Myocyte (in vitro differentiated cells): ENCODE results near the gene DENND4A. TPM values are rescaled to one million over a fixed set of nuclear protein-coding genes. Genes with fewer than 3 reads are reported as not detected.
"Not testable (repeated sequence)": the region's sequence is repeated elsewhere in the genome, so short reads cannot be mapped to it uniquely, and the experiment has no call there.

Experiments used
- DNase-seq: peaks from one replicate; pipeline ENCODE4 v3.0.0-alpha.2; 2012; ENCODE audit warnings: low read depth
- total RNA-seq: library from RNA; depleted of rRNA; stranded (reverse); fragments of >200 nt; gene quantifications from 2 replicates; pipeline ENCODE4 v1.2.3, GENCODE V29; 2014

Gene DENND4A
- total RNA-seq, 1 donor from 2014 or later, result 26.0 TPM

DNA sequence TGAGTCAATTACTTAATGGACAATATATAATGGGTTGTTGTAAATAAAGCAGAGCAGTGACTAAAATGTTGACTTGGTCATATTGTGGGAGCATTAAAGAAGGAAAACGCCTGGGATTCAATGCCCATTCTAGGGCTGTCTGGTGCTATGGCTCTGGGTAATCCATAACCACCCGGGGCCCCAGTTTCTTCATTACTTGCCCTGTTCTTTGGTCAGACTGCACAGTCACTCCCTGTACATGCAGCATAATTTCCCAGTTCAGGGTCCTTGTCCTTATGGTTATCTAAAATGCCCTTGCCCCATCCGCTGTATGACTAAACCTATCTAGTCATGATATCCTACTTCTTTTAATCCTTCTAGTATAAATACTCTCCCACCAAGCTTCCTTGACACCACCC lies 27.5 kb upstream of the DENND4A start:
- DNase-seq, result no peak

DNA sequence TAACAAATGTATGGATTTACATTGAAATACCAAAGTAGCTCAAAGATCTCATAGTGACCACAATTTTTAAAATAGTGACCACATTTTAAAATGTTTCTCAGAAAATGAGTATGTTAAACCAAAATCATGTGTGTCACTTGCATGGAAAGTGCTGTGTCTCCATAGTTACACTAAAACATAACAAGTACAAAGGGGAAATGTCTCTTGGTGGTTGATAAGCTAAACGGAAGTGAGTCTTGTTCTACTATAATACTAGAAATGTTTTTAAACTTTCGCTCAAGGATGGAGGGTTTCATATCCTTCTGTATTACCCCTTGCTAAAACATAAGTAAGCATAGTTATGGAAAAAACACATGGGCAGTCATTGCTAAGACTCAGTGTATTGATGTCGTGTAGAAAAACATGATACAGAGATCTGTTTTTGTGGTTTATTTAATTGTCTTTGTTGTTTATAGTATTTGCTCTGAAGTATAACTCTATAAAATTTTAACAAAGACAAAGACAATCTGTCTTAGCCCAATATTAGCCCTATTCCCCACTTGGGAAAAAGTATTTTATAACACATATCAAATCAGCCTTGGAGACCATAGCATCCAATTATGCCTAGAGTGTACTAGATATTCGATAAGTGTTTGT lies 27.0 kb upstream of the DENND4A start:
- no peak for DNase-seq

DNA sequence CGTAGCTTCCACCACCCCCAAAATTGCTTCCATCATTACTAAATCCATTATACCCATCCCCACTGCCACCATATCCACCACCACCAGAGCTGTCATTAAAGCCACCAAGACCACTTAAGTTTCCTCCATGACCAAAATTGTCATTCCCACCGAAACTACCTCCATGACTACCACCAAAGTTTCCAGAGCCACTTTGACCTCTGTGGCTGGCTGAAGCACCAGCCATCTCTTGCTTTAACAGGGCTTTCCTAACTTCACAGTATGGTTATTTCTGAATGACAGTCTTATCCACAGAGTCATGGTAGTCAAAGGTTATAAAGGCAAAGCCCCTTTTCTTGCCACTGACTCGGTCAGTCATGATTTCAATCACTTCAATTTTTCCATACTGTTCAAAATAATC lies 24.3 kb upstream of the DENND4A start:
- no peak for DNase-seq

DNA sequence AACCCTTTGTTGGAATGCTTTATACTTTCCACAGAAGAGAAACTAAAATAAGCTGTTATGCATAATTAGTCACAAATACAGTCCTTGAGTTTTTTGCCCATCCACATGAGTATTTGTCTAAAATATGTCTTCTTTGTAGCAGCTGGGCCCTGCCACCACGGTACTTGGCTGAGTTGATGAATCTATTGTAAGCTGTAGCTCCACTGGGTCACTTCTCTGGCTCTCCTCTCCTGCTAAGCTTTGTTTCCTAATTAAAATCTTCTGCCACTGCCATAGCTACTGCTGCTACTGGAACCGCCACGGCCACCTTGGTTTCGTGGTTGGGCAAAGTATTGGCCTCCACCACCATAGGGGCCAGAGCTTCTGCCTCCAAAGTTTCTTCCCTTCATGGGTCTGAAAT lies 23.9 kb upstream of the DENND4A start:
- DNase-seq, result not testable (repeated sequence)

DNA sequence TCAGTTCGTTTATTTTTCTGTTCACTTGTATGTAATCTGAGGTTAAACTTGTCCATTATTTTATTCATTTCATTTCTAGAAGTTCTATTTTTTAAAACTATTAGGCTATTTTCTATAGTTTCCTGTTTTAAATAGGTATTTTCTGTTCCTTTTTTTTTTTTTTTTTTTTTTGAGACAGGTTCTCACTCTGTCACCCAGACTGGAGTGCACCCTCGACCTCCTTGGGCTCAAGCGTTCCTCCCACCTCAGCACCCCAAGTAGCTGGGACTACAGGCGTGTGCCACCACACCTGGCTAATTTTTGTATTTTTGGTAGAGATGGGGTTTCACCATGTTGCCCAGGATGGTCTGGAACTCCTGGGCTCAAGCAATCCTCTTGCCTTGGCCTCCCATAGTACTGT lies 22.2 kb upstream of the DENND4A start:
- not testable (repeated sequence) for DNase-seq

DNA sequence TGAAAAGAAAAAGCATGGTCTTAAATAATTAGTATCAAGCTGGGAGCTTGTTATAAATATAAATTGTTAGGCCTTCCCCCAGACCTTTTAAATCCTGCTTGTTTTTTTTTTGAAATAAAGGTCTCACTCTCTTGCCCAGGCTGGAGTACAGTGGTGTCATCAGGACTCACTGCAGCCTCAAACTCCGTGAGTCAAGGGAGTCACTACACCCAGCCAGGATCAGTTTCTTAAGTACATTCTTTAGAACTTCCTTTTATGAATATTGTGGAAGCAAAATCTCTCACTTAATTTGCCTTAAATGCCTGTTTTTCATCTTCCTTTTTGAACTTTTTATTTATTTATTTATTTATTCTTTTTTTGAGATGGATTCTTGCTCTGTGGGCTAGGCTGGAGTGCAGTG lies 20.8 kb upstream of the DENND4A start:
- no peak for DNase-seq

DNA sequence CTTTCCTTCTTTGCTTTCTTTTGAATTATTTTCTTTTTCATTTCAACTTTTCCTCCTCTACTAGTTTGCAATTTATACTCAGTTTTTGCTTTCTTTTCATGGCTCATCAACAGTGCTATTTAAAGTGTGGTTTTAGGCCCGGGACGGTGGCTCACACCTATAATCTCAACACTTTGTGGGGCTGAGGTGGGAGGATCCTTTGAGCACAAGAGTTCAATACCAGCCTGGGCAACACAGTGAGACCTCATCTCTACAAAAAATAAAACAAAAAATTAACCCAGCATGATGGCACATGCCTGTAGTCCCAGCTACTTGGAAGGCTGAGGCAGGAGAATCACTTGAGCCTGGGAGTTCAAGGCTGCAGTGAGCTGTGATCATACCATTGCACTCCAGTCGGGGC lies 20.4 kb upstream of the DENND4A start:
- DNase-seq, result no peak

DNA sequence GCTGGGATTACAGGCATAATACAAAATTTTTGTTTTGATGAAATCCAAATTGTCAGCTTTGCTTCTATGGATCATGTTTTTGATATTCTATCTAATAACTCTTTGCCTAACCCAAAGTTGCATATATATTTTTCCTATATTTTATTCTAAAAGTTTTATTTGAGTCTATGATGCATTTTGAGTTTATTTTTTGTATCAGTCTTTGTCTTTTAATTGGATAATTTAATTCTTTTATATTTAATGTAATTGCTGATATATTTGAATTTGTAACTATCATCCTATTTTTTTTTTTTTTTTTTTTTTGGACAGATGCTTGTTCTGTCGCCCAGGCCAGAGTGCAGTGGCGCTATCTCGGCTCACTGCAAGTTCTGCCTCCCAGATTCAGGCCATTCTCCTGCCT lies 19.7 kb upstream of the DENND4A start:
- DNase-seq, result no peak

DNA sequence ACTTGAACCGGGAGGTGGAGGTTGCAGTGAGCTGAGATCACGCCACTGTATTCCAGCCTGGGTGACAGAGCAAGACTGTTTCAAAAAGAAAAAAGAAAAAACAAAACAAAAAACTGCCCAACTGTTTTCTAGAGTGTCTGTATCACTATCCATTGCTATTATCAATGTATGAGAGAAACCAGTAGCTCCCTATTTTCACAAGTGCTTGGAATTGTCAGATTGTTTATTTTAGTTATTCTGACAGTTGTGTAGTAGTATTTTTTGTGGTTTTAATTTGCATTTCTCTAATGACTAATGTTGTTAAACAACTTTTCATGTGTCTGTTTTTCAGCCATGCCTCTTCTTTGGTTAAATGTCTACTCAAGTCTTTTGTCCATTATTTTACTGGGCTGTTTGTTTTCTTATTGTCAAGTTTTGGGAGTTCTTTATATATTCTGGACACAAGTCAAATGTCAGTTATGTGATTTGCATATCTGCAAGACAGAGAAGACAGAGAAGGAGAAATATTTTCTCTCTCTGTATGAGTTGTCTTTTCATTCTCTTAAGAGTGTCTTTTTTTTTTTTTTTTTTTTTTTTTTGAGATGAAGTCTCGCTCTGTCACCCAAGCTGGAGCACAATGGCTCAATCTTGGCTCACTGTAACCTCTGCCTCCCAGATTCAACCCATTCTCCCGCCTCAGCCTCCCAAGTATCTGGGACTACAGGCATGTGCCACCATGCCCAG lies 19.1 kb upstream of the DENND4A start:
- not testable (repeated sequence) for DNase-seq

DNA sequence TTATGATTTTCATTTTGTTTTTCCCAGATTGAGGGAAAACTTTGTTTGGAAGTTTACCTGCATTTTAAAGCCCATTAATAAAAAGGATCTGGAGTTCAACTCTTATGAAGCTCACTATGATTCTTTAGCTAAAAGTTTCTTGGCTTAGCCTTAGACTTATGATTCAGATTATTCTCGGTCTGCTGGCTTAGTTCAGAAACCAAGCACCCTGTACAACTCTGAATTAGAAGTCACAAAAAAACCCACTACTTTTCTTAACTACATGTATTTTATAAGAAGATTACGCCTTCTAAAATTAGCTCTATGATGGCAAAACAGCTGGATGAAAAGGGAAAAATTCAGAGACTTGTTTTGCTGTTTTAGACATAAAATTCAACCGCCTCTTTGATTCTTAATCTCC lies 14.3 kb upstream of the DENND4A start:
- DNase-seq, result no peak

DNA sequence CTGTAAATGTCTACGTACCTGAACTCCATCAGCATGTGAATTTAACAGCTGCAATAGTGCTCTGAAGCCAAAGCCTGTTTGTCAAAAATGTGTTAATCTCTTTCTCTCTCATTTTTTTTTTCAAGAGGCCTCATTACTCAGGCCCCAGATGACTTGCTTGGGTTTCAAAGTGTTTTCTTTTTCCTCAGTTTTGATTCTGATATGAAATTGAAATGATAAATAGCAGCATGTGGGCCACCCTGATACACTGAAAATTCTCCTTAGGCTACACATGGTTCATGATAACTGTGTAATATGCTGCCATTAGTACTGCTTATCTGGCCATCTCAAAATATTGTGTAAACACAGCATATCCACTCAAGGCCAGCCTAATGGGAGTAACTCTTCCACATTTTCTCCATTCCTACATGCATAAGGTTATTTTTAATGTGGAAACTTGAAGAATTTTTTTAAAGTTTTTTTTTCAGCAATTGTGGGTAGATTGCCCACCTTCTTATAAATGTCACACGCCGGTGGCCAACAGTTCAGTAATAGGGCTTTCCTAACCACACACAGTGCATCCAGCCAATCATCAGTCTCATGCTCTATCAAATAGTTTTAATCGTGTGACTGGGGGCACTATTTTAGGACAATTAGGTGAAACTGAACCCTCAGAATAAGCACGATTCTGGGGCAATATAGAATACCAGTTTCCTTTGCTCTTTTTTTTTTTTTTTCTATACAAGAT lies 13.1 kb upstream of the DENND4A start:
- no peak for DNase-seq

DNA sequence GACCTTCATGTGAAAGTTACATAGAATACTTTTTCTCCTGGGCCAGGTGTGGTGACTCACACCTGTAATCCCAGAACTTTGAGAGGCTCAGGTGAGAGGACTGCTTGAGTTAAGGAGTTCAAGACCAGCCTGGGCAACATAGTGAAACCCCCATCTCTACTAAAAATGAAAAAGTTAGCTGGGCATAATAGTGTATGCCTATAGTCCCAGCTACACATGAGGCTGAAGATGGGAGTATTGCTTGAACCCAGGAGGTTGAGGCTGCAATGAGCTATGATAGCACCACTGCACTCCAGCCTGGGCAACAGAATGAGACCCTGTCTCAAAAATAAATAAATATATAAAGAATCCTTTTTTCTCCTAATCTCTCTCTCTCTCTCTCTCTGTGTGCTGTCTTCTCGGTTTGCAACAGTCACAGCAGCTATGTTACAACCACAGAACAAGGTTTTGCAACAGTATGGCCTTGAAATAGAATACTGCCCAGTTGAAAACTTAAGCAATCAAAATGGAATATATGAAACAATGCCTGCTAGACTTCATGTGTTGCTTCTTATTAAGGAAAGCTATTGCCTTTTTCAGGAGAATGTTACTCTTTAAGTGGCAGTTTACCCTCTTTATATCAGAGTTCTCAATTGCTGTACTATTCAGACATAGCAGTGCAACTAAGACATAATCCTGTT lies 12.3 kb upstream of the DENND4A start:
- DNase-seq, result peak; percentile 20

DNA sequence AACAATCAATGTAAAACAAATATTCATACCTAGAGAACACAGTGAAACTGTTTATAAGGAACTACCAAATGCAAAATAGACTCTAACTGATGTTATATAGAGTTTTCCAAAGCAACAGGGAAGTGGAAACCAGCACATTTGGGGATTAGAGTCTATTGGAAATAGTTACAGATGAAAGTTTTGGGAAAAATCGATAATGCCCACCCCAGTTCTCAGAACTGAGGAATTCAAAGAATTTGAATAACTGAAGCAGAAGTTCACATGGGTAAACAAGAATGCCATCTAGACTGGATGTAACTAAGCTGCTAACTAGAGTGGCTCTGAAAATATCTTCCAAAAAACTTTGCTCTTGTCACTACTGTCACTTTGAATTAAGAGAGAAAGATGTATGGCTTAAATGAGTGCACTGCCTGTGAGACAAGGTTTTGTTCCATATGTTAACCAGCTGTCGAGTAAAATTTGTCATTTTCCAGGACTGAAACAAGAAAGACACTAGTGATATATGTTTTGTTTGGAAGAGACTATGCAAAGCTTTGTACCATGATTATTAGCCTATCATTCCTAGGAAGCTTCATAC lies 9.2 kb upstream of the DENND4A start:
- DNase-seq, result no peak

DNA sequence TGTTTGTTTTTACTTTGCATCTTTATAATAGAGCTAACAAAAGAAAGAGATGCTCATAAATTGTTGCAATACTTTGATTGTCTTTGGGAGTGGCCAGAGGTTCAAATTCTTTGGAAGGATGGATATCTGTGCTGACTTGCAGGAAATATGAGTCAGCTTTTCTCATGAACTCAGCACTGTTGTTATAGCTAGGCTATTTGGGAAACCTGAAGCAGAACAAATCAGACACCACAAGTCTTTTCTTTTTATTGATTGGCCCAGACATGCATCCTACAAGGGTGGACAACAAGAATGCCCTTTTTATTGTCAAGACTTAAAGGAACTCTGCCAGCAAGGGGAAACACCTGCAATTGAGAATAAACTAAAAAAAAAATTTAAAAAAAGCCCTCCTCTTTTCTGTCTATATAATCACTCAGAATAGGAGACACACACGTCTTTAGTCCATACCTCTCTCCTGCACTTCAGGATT lies 4.6 kb upstream of the DENND4A start:
- peak; percentile 40 for DNase-seq

DNA sequence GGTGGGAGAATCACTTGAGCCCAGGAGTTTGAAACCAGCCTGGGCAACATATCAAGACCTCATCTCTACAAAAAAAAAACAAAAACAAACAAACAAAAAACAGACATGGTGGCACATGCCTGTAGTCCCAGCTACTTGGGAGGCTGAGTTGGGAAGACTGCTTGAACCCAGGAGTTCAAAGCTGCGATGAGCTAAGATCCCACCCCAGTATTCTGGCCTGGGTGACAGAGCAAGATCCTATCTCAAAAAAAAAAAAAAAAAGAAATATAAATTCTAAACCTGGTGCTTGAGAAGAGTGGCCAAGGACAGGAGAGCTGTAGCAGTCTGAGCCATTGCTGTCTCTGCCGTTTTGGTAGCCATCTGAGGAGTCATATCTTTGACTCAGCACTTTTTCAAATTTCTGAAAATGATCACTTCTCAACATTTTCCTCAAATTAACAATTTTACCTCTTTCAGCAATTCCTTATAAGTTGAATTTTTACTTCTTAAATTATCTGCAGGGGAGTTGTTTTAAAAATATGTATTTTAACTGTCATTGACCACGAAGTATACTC lies 3.6 kb upstream of the DENND4A start:
- no peak for DNase-seq

DNA sequence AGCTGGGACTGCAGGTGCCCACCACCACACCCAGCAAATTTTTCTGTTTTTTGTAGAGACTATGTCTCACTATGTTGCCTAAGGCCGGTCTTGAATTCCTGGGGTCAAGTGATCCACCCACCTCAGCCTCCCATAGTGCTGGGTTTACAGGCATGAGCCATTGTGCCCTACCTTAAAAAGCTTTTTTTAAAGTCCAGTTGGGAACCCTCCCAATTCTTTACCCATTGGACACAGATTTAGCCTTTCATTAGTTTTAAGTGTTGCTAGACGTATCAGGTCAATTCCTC lies 1.7 kb upstream of the DENND4A start:
- DNase-seq, result no peak

DNA sequence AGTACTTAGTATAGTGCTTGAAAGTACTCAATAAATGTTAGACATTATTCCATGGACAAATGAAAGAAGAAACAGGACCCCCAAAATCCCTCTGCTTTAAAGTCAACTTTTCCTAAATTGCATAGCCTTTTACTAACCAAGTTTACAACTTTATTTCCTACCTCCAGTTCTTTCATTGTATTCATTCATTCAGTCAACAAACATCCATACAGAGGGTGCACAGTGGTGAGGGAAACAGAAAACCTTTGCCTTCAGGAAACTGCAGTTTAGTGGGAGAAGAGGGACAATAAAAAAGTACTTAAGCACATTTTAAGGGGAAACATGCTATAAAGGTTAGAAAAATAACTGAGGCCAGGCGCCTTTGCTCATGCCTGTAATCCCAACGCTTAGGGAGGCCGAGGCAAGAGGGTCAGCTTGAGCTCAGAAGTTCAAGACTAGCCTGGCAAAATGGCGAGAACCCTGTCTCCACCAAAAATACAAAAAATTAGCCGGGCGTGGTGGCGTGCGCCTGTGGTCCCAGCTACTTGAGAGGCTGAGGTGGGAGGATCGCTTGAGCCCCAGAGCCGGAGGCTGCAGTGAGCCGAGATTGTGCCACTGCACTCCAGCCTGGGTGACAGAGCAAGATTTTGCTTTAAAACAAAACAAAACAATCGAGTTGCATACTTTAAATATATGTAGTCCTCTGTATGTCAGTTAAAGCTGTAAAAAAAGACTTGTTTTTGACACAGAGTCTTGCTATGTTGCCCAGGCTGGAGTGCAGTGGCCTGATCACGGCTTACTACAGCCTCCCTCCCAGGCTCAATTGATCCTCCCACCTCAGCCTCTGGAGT lies 1.1 kb upstream of the DENND4A start:
- no peak for DNase-seq

DNA sequence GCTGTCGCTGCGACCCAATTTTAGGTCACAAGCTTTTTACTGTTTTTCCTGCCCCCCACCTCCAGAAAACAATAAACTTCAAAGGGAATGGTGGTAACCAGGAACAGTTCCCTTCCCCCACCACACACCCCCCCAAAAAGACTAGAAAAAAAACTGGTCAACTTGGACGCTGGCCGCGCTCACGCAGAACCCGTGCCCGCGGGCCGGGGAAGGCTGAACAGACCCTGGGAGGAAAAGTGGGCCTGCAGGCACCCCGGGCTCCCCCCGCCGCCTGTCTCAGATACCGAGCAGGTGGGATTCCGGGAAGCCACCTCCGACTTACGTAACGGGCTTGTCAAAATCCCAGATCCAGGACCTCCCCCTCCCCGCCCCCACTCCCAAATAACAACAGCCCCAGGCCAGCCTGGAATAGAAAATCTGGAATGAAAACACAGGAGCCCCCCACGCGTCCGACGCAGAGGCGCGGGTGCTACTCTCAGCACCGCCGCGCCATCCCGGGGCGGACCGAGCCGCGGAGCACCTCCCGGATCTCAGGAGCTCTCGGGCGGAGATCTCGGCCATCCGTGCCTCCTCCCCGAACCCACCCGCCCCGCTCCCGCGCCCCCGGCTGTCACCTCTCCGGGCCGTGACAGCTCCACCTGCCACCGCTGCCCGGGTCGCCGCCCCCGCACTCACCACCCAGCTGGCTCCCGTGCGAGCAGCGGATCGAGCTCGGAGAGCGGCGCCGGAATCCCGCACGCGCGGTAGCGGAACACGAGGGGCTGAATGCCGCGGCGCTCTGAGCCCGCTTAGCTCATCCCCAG lies 557 bp downstream of the DENND4A start:
- DNase-seq, result peak; percentile 49

DNA sequence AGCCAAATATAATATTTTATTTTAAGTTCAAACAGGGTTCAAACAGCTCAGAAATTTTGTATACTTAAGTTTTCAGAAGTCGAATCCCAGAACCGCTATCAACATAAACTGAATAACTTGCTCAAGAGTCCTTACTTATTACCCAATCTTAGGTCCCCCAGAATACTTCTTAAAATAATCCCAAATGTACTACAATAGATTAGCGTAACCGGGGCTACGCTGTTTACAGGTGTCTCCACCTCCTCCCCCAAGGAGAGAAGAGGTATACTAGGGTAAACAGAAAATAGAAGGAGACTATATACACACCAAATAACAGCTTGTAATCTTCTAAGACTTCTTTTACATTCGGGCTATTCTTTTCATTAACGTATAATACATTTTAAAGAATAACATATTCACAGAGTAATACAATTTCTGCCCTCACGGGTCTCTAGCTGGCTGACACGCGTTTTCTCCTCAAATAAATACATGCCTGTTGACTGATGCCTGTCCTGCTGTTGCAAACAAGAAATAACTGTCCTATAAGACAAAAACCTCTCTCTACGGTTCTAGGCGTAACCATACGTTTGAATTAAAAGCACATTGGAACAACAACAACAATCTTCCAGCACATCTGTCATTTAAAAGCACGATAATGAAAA lies 1.3 kb downstream of the DENND4A start:
- no peak for DNase-seq
